ENCODE measurements around the gene LCN2.

The LCN2 gene

GRCh38 chr9:128201441-128202369 is 52.5 kb downstream of the LCN2 start:
- H3K4me3 Mint-ChIP-seq, result no peak overlapping the region
- no peak overlapping the region for H3K27ac Mint-ChIP-seq
- peaks cover 41% of the 10 kb centered on the region for H3K4me1 Mint-ChIP-seq
- no peak for DNase-seq
- H3K27me3 Mint-ChIP-seq (ENCODE audit: low read depth, poor library complexity), result no peaks in the 10 kb centered on the region
- TF ChIP-seq CTCF (IDR thresholded peaks at IDR 0.05), result no peak
- no peaks in the 10 kb centered on the region for H3K36me3 Mint-ChIP-seq (ENCODE audit: low read depth)
- no peaks in the 10 kb centered on the region for H3K9me3 Mint-ChIP-seq

GRCh38 chr9:128202648-128203023 is 53.4 kb downstream of the LCN2 start:
- no peaks in the 10 kb centered on the region for H3K9me3 Mint-ChIP-seq
- no peak for TF ChIP-seq CTCF (IDR thresholded peaks at IDR 0.05)
- H3K27me3 Mint-ChIP-seq (ENCODE audit: low read depth, poor library complexity), result no peaks in the 10 kb centered on the region
- peaks cover 42% of the 10 kb centered on the region for H3K4me1 Mint-ChIP-seq
- H3K4me3 Mint-ChIP-seq, result peak overlapping the region; percentile 84
- no peak overlapping the region for H3K27ac Mint-ChIP-seq
- H3K36me3 Mint-ChIP-seq (ENCODE audit: low read depth), result no peaks in the 10 kb centered on the region
- no peak for DNase-seq

All from nephron progenitor cell (in vitro differentiated cells).